Esophagus squamous epithelium (tissue), 4 donors: ENCODE results near the gene SOX10.

Experiments
- POLR2A ChIP-seq, 4 donors: fragments of 450-650 bp; IDR thresholded peaks; one replicate each; pipeline ENCODE4 v1.6.1; 2017; ENCODE audit warnings: antibody characterized with exemption in 4 of 4, mild to moderate bottlenecking in 4 of 4, moderate library complexity in 3 of 4
- TF ChIP-seq, protein P1 (sequence below), 6 experiments: fragments of 450-650 bp in 4 of 6; fragments of 200-600 bp in 2 of 6; sonication (generic) in 2 of 6; IDR thresholded peaks; one replicate each; pipeline ENCODE4 v1.5.1; 2016 to 2019; ENCODE audit warnings: antibody characterized with exemption in 6 of 6, mild to moderate bottlenecking in 4 of 6, moderate library complexity in 4 of 6

DNA sequence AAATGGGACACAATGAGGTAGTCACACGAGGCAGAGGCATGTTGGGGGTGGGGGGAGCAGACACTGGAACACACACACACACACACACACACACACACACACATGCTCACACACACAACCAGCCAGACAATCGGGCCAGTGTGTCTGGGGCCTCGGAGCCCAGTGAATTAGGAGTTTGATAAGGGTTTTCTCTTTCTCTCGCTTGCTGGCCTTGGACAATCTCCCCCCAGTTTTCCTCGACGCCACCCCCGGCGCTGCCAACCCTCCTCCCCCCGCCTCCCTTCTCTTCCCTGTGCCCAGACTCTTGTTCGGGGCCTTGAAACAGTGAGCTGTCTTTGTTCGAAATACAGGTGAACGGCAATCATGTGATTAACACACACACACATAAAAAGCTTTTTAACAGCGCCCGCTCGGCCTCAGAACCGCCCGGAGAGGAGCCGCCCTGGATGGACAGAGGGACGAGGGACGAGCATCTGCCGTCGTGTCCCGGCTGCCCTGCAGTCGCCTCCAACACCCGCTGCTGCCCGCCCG, 1.5 kb upstream of the SOX10 start:
- TF ChIP-seq, protein P1, sequence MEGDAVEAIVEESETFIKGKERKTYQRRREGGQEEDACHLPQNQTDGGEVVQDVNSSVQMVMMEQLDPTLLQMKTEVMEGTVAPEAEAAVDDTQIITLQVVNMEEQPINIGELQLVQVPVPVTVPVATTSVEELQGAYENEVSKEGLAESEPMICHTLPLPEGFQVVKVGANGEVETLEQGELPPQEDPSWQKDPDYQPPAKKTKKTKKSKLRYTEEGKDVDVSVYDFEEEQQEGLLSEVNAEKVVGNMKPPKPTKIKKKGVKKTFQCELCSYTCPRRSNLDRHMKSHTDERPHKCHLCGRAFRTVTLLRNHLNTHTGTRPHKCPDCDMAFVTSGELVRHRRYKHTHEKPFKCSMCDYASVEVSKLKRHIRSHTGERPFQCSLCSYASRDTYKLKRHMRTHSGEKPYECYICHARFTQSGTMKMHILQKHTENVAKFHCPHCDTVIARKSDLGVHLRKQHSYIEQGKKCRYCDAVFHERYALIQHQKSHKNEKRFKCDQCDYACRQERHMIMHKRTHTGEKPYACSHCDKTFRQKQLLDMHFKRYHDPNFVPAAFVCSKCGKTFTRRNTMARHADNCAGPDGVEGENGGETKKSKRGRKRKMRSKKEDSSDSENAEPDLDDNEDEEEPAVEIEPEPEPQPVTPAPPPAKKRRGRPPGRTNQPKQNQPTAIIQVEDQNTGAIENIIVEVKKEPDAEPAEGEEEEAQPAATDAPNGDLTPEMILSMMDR (IDR thresholded peaks at IDR 0.05): no peak
- no peak for TF ChIP-seq POLR2A (IDR thresholded peaks at IDR 0.05)
